ENCODE measurements around the gene SHC1.

- TF ChIP-seq CTCF (conservative IDR thresholded peaks at IDR 0.05; ENCODE audit: low read depth, low read length) (no peak), EZH2 (IDR thresholded peaks at IDR 0.05; ENCODE audit: low read length, unreplicated experiment) (no peak), EZH2phosphoT487 (IDR thresholded peaks at IDR 0.05; ENCODE audit: borderline replicate concordance, low read length) (no peak)
Measured at GRCh38 chr1:154987326-154987725, 16.8 kb upstream of the SHC1 start.
